ENCODE data around the gene ZBED4. TPM values are rescaled to one million over a fixed set of nuclear protein-coding genes. Genes with fewer than 3 reads are reported as not detected.
"Not testable (repeated sequence)": the region's sequence is repeated elsewhere in the genome, so short reads cannot be mapped to it uniquely, and the experiment has no call there.

The ZBED4 gene
- total RNA-seq, 1 donor from 2014 or later = 11.0 TPM

- DNase-seq (ENCODE audit: low read depth in 2 of 2) = peak in 1 of 2 donors; percentile 27
Observed at GRCh38 chr22:49827271-49827852, 26.3 kb upstream of the ZBED4 start.

- DNase-seq (ENCODE audit: low read depth in 2 of 2) = peak; percentile 40 to 78
Observed at GRCh38 chr22:49827853-49828598, 25.6 kb upstream of the ZBED4 start, which contains the start of gene BRD1. BRD1 (minus strand) TSS chr22:49827873; CDS start chr22:49824317, 3,556 bp downstream.

GRCh38 chr22:49828599-49828965 is 25.1 kb upstream of the ZBED4 start:
- DNase-seq (ENCODE audit: low read depth in 2 of 2) = no peak

GRCh38 chr22:49829044-49829853 is 24.4 kb upstream of the ZBED4 start:
- no peak for DNase-seq (ENCODE audit: low read depth in 2 of 2)

DNA sequence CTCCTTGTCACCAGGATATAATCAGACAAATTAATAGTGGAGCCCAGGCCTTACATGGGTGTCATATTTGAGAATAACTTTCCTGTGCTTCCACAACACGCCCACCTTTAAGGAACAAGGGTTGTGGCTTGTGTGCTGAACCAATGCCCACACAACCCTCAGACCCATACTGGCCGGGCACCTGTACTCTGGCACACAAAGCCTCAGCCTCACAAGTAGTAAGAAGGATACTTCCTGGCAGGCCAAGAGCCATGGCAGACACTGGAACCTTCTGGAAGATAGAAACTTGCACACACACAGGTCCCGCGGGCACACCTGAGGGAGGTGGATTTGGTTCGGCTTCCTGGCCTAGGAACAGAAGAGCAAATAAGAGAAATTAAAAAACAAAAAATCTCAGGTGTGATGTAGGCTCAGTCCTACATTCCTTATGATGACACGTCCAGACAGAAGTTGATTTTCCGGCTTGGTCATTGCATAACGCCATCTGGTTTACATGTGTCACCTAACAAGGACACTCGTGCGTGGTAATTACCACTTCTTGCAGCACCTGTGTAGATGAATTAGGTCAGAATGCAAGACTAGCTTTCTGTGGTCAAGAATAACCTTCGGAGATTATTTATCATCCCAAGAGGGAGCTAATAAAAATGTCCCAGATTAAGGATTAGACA is 20.2 kb upstream of the ZBED4 start:
- no peak for DNase-seq (ENCODE audit: low read depth in 2 of 2)

GRCh38 chr22:49838771-49839717 is 14.6 kb upstream of the ZBED4 start:
- no peak for DNase-seq (ENCODE audit: low read depth in 2 of 2)

GRCh38 chr22:49845241-49845640 is 8.4 kb upstream of the ZBED4 start:
- no peak for DNase-seq (ENCODE audit: low read depth in 2 of 2)

- no peak for DNase-seq (ENCODE audit: low read depth in 2 of 2)
Observed at GRCh38 chr22:49845666-49846459, 7.8 kb upstream of the ZBED4 start.

DNA sequence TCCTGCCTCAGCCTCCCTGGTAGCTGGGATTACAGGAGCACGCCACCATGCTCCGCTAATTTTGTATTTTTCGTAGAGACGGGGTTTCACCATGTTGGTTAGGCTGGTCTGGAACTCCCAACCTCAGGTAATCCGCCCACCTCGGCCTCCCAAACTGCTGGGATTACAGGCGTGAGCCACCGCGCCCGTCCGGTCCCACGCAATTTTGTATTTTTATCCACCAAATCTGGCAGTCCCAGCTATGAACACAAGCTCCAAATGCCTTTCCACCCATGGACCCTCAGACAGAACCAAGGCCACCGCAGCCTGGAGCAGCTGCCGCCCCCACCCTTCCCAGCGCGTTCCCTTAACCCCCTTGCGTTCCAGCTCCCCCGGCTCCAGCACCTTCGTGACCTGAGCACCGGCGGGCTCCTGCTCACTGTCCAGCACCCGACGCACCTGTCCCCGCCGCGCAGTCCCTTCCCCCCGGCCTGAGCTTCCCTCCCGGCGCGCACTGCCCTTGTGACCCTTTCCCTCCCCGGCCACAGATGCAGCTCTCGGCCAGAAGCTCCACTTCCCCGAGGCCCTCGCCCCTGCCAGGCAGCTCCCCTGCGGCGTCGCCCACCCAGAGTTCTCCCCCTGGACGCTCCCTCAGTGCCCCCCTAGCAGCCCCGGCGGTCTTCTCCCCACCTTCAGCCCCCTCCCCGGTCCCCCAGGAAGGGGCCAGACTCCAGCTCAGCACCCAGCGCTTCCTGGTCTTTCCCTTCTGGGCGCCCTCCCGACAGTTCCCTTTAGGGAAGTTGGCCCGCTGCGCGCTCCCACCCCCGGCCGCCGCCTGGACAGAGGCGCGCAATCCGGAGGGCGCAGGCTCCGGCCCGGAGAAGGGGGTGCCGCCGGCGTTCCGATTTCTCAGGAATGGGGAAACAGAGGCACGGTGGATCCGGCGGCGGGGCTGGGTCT is 5.6 kb upstream of the ZBED4 start:
- no peak for DNase-seq (ENCODE audit: low read depth in 2 of 2)

DNA sequence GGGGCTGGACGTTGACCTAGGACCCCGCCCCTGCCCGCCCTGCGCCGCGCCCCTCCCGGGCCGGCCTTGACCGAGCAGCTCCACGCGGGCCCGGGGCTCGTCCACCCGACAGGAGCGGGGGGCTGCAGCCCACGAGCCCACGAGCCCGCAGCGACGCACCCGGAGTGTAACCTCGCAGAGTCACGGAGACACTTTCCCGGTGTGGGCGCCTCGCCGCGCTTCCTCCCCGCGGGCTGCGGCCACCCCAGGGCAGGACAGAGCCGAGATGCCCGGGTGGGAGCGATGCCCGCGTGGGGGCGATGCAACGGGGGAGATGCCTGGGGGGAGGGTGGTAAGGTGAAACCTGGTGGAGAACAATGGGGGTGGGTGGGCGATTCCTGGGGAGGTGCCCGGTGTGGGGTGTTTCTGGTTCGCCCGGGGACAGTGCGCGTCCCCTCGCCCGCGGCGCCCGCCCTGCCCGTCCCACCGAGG is 4.9 kb upstream of the ZBED4 start:
- no peak for DNase-seq (ENCODE audit: low read depth in 2 of 2)

- no peak for DNase-seq (ENCODE audit: low read depth in 2 of 2)
Observed at GRCh38 chr22:49849161-49850020, 4.3 kb upstream of the ZBED4 start.

DNA sequence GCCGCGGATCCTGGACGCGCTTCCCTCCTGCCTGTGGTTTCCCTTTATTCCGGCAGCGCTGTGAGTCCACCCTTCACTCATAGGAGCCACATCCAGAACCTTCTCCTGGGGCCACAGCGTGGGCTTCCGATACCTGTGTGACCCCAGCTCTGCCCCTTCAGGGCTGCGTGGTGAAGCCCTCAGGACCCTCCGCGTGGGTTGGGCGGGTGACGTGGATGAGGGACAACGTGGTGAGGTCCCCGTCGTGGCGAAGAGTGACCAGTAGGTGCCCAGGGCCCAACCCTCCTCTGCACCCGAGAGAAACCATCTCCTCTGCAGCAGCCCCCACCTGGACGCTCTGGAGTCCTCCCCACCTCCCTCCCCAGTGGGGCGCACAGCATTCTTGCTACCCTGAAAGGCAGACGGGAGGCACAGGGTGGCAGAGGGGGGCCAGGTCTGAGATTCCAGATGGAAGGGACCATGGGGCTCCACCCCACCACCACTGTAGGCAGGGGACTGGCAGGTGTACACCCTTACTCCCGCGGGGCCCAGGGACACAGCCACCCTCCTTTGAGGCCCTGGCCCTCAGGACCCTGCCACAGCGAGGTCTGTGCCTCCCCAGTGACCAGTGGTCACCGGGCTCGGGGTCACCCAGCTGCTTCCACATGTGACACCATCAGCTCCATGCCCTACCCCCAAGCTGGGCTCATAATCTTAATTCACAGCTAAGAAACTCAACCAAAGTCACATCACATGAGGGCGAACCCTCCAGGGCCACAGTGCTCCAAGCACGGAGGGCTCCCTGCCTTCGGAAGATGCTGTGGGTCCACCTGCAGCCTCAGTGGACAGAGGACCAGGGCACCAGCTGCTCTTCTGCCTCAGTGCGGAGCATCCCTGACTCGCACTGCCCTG is 3.4 kb upstream of the ZBED4 start:
- DNase-seq (ENCODE audit: low read depth in 2 of 2) = no peak

- no peak for DNase-seq (ENCODE audit: low read depth in 2 of 2)
Observed at GRCh38 chr22:49850959-49851802, 2.5 kb upstream of the ZBED4 start.

DNA sequence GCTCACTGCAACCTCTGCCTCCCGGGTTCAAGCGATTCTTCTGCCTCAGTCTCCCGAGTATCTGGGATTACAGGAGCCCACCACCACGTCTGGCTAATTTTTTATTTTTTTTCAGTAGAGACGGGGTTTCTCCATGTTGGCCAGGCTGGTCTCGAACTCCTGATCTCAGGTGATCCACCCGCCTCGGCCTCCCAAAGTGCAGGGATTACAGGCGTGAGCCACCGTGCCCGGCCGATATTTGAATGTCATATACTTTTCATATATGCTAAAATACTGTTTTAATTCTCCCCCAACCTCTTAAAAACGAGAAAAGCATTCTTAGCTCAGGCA is 1.1 kb upstream of the ZBED4 start:
- not testable (repeated sequence) for DNase-seq (ENCODE audit: low read depth in 2 of 2)

- peak in 1 of 2 donors; percentile 45 for DNase-seq (ENCODE audit: low read depth in 2 of 2)
Observed at GRCh38 chr22:49853981-49854831, 562 bp downstream of the ZBED4 start.

All from dermis microvascular lymphatic vessel endothelial cell (primary cell).